Panc1 (cell line): ENCODE data around the gene CT45A10.

Experiments used
- CTCF ChIP-seq: fragments of 450-650 bp; IDR thresholded peaks from 2 replicates; pipeline ENCODE4 v1.5.1; 2017; ENCODE audit warnings: mild to moderate bottlenecking
- TCF7L2 ChIP-seq: IDR thresholded peaks from 2 replicates; pipeline ENCODE4 v1.6.1; 2011; ENCODE audit warnings: mild to moderate bottlenecking, low read depth, low read length, inconsistent platforms
- TF ChIP-seq, protein P1 (sequence below), 2 experiments: IDR thresholded peaks; 2 replicates each; pipeline ENCODE4 v1.6.1; 2011 to 2012; ENCODE audit warnings: low read depth in 2 of 2, control low read depth in 1 of 2, low read length in 1 of 2, mild to moderate bottlenecking in 1 of 2, moderate library complexity in 1 of 2; ENCODE audit not compliant: insufficient read depth in 1 of 2

GRCh38 chrX:135892781-135893180 is 463 bp downstream of the CT45A10 start:
- no peak for TF ChIP-seq CTCF
- no peak for TF ChIP-seq TCF7L2
- TF ChIP-seq, protein P1, sequence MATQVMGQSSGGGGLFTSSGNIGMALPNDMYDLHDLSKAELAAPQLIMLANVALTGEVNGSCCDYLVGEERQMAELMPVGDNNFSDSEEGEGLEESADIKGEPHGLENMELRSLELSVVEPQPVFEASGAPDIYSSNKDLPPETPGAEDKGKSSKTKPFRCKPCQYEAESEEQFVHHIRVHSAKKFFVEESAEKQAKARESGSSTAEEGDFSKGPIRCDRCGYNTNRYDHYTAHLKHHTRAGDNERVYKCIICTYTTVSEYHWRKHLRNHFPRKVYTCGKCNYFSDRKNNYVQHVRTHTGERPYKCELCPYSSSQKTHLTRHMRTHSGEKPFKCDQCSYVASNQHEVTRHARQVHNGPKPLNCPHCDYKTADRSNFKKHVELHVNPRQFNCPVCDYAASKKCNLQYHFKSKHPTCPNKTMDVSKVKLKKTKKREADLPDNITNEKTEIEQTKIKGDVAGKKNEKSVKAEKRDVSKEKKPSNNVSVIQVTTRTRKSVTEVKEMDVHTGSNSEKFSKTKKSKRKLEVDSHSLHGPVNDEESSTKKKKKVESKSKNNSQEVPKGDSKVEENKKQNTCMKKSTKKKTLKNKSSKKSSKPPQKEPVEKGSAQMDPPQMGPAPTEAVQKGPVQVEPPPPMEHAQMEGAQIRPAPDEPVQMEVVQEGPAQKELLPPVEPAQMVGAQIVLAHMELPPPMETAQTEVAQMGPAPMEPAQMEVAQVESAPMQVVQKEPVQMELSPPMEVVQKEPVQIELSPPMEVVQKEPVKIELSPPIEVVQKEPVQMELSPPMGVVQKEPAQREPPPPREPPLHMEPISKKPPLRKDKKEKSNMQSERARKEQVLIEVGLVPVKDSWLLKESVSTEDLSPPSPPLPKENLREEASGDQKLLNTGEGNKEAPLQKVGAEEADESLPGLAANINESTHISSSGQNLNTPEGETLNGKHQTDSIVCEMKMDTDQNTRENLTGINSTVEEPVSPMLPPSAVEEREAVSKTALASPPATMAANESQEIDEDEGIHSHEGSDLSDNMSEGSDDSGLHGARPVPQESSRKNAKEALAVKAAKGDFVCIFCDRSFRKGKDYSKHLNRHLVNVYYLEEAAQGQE (IDR thresholded peaks at IDR 0.05; ENCODE audit: insufficient read depth in 1 of 2, low read depth in 2 of 2, low read length in 1 of 2), result no peak
